ENCODE results near the gene CHST9.

DNA sequence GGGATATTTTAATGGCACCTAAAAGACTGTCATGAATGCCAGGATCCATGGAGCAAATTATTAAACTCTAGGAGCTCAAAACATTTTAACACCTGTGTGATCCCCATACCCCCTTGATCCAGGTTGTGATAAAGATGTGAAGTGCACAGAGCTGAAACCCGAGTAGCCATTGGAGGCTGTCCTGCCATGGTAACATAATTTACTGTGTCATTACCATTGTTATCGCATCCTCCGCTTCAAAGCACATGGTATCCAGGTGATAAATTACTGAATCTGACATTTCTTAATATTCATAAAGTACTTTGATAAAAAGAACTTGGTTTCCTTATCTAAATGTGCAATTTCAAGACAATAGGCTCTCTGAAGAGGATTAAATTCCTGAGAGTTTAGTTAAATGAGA is 109.3 kb downstream of the CHST9 start:
- TF ChIP-seq, protein P1, sequence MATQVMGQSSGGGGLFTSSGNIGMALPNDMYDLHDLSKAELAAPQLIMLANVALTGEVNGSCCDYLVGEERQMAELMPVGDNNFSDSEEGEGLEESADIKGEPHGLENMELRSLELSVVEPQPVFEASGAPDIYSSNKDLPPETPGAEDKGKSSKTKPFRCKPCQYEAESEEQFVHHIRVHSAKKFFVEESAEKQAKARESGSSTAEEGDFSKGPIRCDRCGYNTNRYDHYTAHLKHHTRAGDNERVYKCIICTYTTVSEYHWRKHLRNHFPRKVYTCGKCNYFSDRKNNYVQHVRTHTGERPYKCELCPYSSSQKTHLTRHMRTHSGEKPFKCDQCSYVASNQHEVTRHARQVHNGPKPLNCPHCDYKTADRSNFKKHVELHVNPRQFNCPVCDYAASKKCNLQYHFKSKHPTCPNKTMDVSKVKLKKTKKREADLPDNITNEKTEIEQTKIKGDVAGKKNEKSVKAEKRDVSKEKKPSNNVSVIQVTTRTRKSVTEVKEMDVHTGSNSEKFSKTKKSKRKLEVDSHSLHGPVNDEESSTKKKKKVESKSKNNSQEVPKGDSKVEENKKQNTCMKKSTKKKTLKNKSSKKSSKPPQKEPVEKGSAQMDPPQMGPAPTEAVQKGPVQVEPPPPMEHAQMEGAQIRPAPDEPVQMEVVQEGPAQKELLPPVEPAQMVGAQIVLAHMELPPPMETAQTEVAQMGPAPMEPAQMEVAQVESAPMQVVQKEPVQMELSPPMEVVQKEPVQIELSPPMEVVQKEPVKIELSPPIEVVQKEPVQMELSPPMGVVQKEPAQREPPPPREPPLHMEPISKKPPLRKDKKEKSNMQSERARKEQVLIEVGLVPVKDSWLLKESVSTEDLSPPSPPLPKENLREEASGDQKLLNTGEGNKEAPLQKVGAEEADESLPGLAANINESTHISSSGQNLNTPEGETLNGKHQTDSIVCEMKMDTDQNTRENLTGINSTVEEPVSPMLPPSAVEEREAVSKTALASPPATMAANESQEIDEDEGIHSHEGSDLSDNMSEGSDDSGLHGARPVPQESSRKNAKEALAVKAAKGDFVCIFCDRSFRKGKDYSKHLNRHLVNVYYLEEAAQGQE (IDR thresholded peaks at IDR 0.05) = no peak
- TF ChIP-seq CTCF (IDR thresholded peaks at IDR 0.05; ENCODE audit: low read depth, low read length, missing input control) (no peak), ATF3 (IDR thresholded peaks at IDR 0.05) (no peak), JUND (IDR thresholded peaks at IDR 0.05) (no peak), YY1 (IDR thresholded peaks at IDR 0.05) (no peak), MAX (IDR thresholded peaks at IDR 0.05) (no peak), RAD21 (IDR thresholded peaks at IDR 0.05) (no peak)

Measured in liver (tissue), 3 donors.